OCI-LY3 (cell line): Measurements from ENCODE around the gene UNCX.

Experiments
- EZH2phosphoT487 ChIP-seq: fragments of 200-600 bp; shearing (Covaris generic); IDR thresholded peaks from 2 replicates; pipeline ENCODE4 v1.6.1; 2018; ENCODE audit warnings: antibody characterized with exemption, mixed run types, low read depth
- TF ChIP-seq, protein P1 (sequence below): fragments of 200-600, 300-600 bp; sonication (generic); IDR thresholded peaks from 2 replicates; pipeline ENCODE4 v1.5.1; 2014; ENCODE audit warnings: antibody characterized with exemption, low read length, low read depth

DNA sequence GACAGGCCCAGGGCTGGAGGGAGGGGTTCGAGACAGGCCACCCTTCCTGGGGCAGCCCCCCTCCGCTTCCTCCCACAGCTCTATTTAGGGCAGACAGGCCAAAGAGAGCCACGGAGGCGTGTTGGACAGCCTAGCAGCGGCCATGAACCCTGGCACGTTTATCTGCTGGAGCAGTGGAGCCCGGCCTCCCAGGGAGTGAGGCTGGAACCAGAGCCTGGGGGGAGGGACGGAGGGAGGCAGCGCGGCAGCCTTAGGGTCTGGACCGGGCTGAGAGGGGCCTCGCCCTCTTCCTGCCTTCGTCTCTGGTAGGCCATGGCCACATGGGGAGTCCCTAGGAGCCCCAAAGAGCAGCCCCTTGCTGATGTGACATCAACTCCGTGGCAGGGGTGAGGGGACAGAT lies 17.1 kb downstream of the UNCX start:
- TF ChIP-seq, protein P1, sequence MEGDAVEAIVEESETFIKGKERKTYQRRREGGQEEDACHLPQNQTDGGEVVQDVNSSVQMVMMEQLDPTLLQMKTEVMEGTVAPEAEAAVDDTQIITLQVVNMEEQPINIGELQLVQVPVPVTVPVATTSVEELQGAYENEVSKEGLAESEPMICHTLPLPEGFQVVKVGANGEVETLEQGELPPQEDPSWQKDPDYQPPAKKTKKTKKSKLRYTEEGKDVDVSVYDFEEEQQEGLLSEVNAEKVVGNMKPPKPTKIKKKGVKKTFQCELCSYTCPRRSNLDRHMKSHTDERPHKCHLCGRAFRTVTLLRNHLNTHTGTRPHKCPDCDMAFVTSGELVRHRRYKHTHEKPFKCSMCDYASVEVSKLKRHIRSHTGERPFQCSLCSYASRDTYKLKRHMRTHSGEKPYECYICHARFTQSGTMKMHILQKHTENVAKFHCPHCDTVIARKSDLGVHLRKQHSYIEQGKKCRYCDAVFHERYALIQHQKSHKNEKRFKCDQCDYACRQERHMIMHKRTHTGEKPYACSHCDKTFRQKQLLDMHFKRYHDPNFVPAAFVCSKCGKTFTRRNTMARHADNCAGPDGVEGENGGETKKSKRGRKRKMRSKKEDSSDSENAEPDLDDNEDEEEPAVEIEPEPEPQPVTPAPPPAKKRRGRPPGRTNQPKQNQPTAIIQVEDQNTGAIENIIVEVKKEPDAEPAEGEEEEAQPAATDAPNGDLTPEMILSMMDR = no peak
- TF ChIP-seq EZH2phosphoT487 = no peak
